Keratinocyte (primary cell): ENCODE results near the gene MN1. TPM values are rescaled to one million over a fixed set of nuclear protein-coding genes. Genes with fewer than 3 reads are reported as not detected.

Source experiments
- DNase-seq: peaks from one replicate; pipeline ENCODE4 v3.0.0-alpha.2; 2011; ENCODE audit warnings: low read depth, missing footprints, low spot score
- FAIRE-seq: peaks from 2 replicates; lab custom pipeline; 2011; peaks lifted over from hg19 to GRCh38; lab: Jason Lieb, UNC
- H2AFZ ChIP-seq: 2 replicates; pipeline ENCODE4 v1.6.0; 2012; ENCODE audit warnings: low read length, control low read depth, inconsistent platforms; ENCODE audit not compliant: control insufficient read depth
- H3K27ac ChIP-seq: 2 replicates; pipeline ENCODE4 v1.5.1; 2011; ENCODE audit warnings: low read length; ENCODE audit not compliant: control insufficient read depth, insufficient read depth
- H3K27me3 ChIP-seq: 3 replicates; pipeline ENCODE4 v1.6.0; 2011; ENCODE audit warnings: low read length; ENCODE audit not compliant: control insufficient read depth, insufficient read depth; ENCODE audit errors: extremely low read depth
- H3K36me3 ChIP-seq, 2 experiments: 2 replicates in 1 of 2; 3 replicates in 1 of 2; pipeline ENCODE4 v1.5.1; 2011; ENCODE audit warnings: low read length in 2 of 2, mild to moderate bottlenecking in 1 of 2; ENCODE audit not compliant: control insufficient read depth in 2 of 2, insufficient read depth in 2 of 2; ENCODE audit errors: extremely low read depth in 1 of 2
- H3K4me1 ChIP-seq: 3 replicates; pipeline ENCODE4 v1.5.1; 2011; ENCODE audit warnings: low read length; ENCODE audit not compliant: control insufficient read depth, insufficient read depth; ENCODE audit errors: extremely low read depth
- H3K4me2 ChIP-seq: 3 replicates; pipeline ENCODE4 v1.6.0; 2011; ENCODE audit warnings: low read depth, low read length; ENCODE audit not compliant: control insufficient read depth, insufficient read depth; ENCODE audit errors: extremely low read depth
- H3K4me3 ChIP-seq, 3 experiments: fragments of 200-600 bp in 1 of 3; sonication (generic) in 1 of 3; 2 replicates in 2 of 3; 3 replicates in 1 of 3; pipeline ENCODE4 v1.5.1; 2011 to 2016; ENCODE audit warnings: low read length in 3 of 3, mild to moderate bottlenecking in 3 of 3, control low read depth in 2 of 3, inconsistent platforms in 1 of 3, low read depth in 1 of 3, mixed read lengths in 1 of 3, mixed run types in 1 of 3, moderate library complexity in 1 of 3; ENCODE audit not compliant: control insufficient read depth in 2 of 3, insufficient read depth in 2 of 3; ENCODE audit errors: extremely low read depth in 1 of 3
- H3K79me2 ChIP-seq: 2 replicates; pipeline ENCODE4 v1.6.0; 2012; ENCODE audit warnings: low read length; ENCODE audit not compliant: control insufficient read depth, insufficient read depth
- H3K9ac ChIP-seq: 3 replicates; pipeline ENCODE4 v1.6.0; 2011; ENCODE audit warnings: low read length; ENCODE audit not compliant: control insufficient read depth, insufficient read depth; ENCODE audit errors: extremely low read depth
- H3K9me1 ChIP-seq: 3 replicates; pipeline ENCODE4 v1.6.0; 2011; ENCODE audit warnings: low read length; ENCODE audit not compliant: control insufficient read depth, insufficient read depth; ENCODE audit errors: extremely low read depth
- H3K9me3 ChIP-seq: 2 replicates; pipeline ENCODE4 v1.5.1; 2012; ENCODE audit warnings: low read depth, low read length; ENCODE audit not compliant: control insufficient read depth
- H4K20me1 ChIP-seq: 3 replicates; pipeline ENCODE4 v1.6.0; 2011; ENCODE audit warnings: low read length; ENCODE audit not compliant: control insufficient read depth, insufficient read depth; ENCODE audit errors: extremely low read depth
- CTCF ChIP-seq, 3 experiments: IDR thresholded peaks in 1 of 3; conservative IDR thresholded peaks in 1 of 3; optimal IDR thresholded peaks in 1 of 3; 2 replicates in 2 of 3; 3 replicates in 1 of 3; pipeline versions ENCODE3 to v1.5.1; 2011; ENCODE audit warnings: low read length in 3 of 3, mild to moderate bottlenecking in 3 of 3, moderate library complexity in 2 of 3, control low read depth in 1 of 3, inconsistent platforms in 1 of 3; ENCODE audit not compliant: insufficient read depth in 2 of 3; ENCODE audit errors: extremely low read depth in 1 of 3
- EZH2 ChIP-seq: IDR thresholded peaks from one replicate; pipeline ENCODE4 v1.6.1; 2012; ENCODE audit warnings: inconsistent platforms, mild to moderate bottlenecking, low read length, moderate library complexity
- dilution Hi-C: fragments of 300-500 bp; cut with MboI; formaldehyde crosslinking; loops from one replicate; pipeline ENCODE4 v1.7.0; 2020; ENCODE audit warnings: low sequenced_read_pairs; ENCODE audit not compliant: extremely low pct_ligation_motif_present
- polyA plus RNA-seq, 5 experiments: library from polyadenylated mRNA; depleted of rRNA in 3 of 5; stranded (reverse) in 3 of 5; stranded (forward) in 1 of 5; unstranded in 1 of 5; fragments of >200 nt; gene quantifications; 1 replicate in 1 of 5; 2 replicates in 3 of 5; 3 replicates in 1 of 5; pipeline versions ENCODE4 v1.2.1 to v1.2.3, GENCODE V29; 2011 to 2012; ENCODE audit warnings: missing spikeins in 2 of 5, low read depth in 1 of 5, low replicate concordance in 1 of 5

The MN1 gene
- polyA plus RNA-seq, 1 donor (not counting 4 experiments of a cell fraction or from before 2014, with no cell fraction given): 2.2 TPM

GRCh38 chr22:27792452-27793161 lies 8.9 kb downstream of the MN1 start:
- Histone ChIP-seq H3K9me1 (no peaks in the 10 kb centered on the region), H4K20me1 (no peaks in the 10 kb centered on the region), H3K36me3 (peaks cover 10 to 16% of the 10 kb centered on the region in 2 experiments), H3K79me2 (peaks cover 52% of the 10 kb centered on the region), H3K4me1 (peaks cover 4% of the 10 kb centered on the region), H3K9ac (no peak overlapping the region), H3K4me2 (no peak overlapping the region), H2AFZ (no peak overlapping the region), H3K9me3 (no peaks in the 10 kb centered on the region), H3K27ac (no peak overlapping the region), H3K4me3 (no peak overlapping the region), H3K27me3 (no peaks in the 10 kb centered on the region)
- dilution Hi-C loops: no loop called here
- no peak for DNase-seq
- TF ChIP-seq CTCF (optimal IDR thresholded peaks at IDR 0.05 in 1 of 3, IDR thresholded peaks at IDR 0.05 in 1 of 3, conservative IDR thresholded peaks at IDR 0.05 in 1 of 3; ENCODE audit: extremely low read depth in 1 of 3, insufficient read depth in 2 of 3, low read length in 3 of 3): no peak
- no peak for TF ChIP-seq EZH2
- FAIRE-seq: no peak

GRCh38 chr22:27791859-27792241 lies 9.7 kb downstream of the MN1 start:
- no peaks in the 10 kb centered on the region for H4K20me1 ChIP-seq
- H3K27ac ChIP-seq: no peak overlapping the region
- no peak overlapping the region for H3K4me2 ChIP-seq
- no peak for TF ChIP-seq CTCF (optimal IDR thresholded peaks at IDR 0.05 in 1 of 3, IDR thresholded peaks at IDR 0.05 in 1 of 3, conservative IDR thresholded peaks at IDR 0.05 in 1 of 3; ENCODE audit: extremely low read depth in 1 of 3, insufficient read depth in 2 of 3, low read length in 3 of 3)
- TF ChIP-seq EZH2: no peak
- H3K36me3 ChIP-seq: peaks cover 10 to 12% of the 10 kb centered on the region in 2 experiments
- no peaks in the 10 kb centered on the region for H3K9me3 ChIP-seq
- DNase-seq: no peak
- H3K4me1 ChIP-seq: peaks cover 4% of the 10 kb centered on the region
- no peaks in the 10 kb centered on the region for H3K9me1 ChIP-seq
- no peak for FAIRE-seq
- H3K79me2 ChIP-seq: peaks cover 45% of the 10 kb centered on the region
- H3K27me3 ChIP-seq: no peaks in the 10 kb centered on the region
- no peak overlapping the region for H3K4me3 ChIP-seq
- H3K9ac ChIP-seq: no peak overlapping the region
- H2AFZ ChIP-seq: no peak overlapping the region
- dilution Hi-C loops: no loop called here
